NK-92 (cell line): Measurements from ENCODE around the gene PIEZO2.

Experiments used
- DNase-seq: peaks from one replicate; lab custom pipeline; 2025; ENCODE audit not compliant: unreplicated experiment; lab: John Stamatoyannopoulos, UW

The PIEZO2 gene

GRCh38 chr18:10751653-10752052, 397.7 kb downstream of the PIEZO2 start:
- no peak for DNase-seq

GRCh38 chr18:10750191-10751035, 399.0 kb downstream of the PIEZO2 start:
- DNase-seq: no peak

- no peak for DNase-seq
Observed at GRCh38 chr18:10748641-10749040, 400.7 kb downstream of the PIEZO2 start.

GRCh38 chr18:10745971-10746370, 403.4 kb downstream of the PIEZO2 start:
- no peak for DNase-seq

GRCh38 chr18:10745219-10745618, 404.1 kb downstream of the PIEZO2 start:
- no peak for DNase-seq

- DNase-seq: no peak
Observed at GRCh38 chr18:10743766-10744165, 405.6 kb downstream of the PIEZO2 start.

- DNase-seq: no peak
Observed at GRCh38 chr18:10739152-10739551, 410.2 kb downstream of the PIEZO2 start.

- no peak for DNase-seq
Observed at GRCh38 chr18:10736984-10737383, 412.4 kb downstream of the PIEZO2 start.

GRCh38 chr18:10732990-10733389, 416.4 kb downstream of the PIEZO2 start:
- no peak for DNase-seq

- DNase-seq: no peak
Observed at GRCh38 chr18:10727477-10727876, 421.9 kb downstream of the PIEZO2 start.

- no peak for DNase-seq
Observed at GRCh38 chr18:10726198-10727068, 422.9 kb downstream of the PIEZO2 start.

- DNase-seq: no peak
Observed at GRCh38 chr18:10724666-10725065, 424.7 kb downstream of the PIEZO2 start.

- DNase-seq: no peak
Observed at GRCh38 chr18:10723496-10723895, 425.9 kb downstream of the PIEZO2 start.

- DNase-seq: no peak
Observed at GRCh38 chr18:10718809-10719208, 430.6 kb downstream of the PIEZO2 start.

GRCh38 chr18:10715791-10716190, 433.6 kb downstream of the PIEZO2 start:
- no peak for DNase-seq

- DNase-seq: no peak
Observed at GRCh38 chr18:10713409-10713808, 436.0 kb downstream of the PIEZO2 start.

- DNase-seq: no peak
Observed at GRCh38 chr18:10707294-10707693, 442.1 kb downstream of the PIEZO2 start.

GRCh38 chr18:10705786-10706185, 443.6 kb downstream of the PIEZO2 start:
- no peak for DNase-seq

GRCh38 chr18:10705291-10705690, 444.1 kb downstream of the PIEZO2 start:
- no peak for DNase-seq

GRCh38 chr18:10702206-10702605, 447.2 kb downstream of the PIEZO2 start:
- no peak for DNase-seq

GRCh38 chr18:10690366-10690765, 459.0 kb downstream of the PIEZO2 start:
- no peak for DNase-seq

GRCh38 chr18:10690035-10690329, 459.4 kb downstream of the PIEZO2 start:
- DNase-seq: no peak
